Uterus (tissue), 2 donors: ENCODE data around the gene LRP1B.

Source experiments
- POLR2A ChIP-seq, 2 donors: fragments of 450-650 bp; IDR thresholded peaks; one replicate each; pipeline ENCODE4 v1.6.1; 2016; ENCODE audit warnings: antibody characterized with exemption in 2 of 2, mild to moderate bottlenecking in 1 of 2, moderate library complexity in 1 of 2
- TF ChIP-seq, protein P1 (sequence below), 4 experiments: fragments of 200-600 bp in 2 of 4; fragments of 450-650 bp in 2 of 4; sonication (generic) in 2 of 4; IDR thresholded peaks; one replicate each; pipeline ENCODE4 v1.5.1; 2016 to 2019; ENCODE audit warnings: antibody characterized with exemption in 4 of 4, mild to moderate bottlenecking in 2 of 4, moderate library complexity in 1 of 4

DNA sequence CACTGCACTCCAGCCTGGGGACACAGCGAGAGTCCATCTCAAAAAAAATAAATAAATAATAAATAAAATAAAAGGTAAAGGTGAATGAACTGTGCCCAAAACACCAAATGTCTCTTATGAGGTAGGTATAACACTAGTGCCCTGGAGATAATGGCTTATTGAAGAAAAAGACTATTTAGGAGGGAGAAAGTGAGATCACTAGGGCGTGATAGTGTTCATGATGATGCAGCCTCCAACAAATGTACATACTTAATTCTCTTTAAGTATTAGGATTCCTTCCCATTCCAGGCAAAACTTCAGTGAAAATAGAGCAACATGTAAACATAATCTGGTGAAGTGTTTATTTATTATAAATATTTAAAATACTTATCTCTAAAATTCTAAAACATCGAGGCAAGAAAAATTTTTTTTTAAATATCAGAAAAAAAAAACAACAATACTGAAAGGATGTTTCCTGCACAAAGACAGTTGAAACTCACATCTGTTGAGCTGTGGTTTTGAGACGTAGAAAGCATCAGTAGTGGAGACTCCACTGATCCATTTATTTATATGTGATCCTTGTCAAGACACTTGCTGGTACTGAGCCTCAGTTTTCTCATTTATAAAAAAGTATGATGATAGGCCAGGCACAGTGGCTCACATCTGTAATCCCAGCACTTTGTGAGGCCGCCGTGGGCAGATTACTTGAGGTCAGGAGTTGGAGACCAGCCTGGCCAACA lies 183.3 kb downstream of the LRP1B start:
- TF ChIP-seq, protein P1, sequence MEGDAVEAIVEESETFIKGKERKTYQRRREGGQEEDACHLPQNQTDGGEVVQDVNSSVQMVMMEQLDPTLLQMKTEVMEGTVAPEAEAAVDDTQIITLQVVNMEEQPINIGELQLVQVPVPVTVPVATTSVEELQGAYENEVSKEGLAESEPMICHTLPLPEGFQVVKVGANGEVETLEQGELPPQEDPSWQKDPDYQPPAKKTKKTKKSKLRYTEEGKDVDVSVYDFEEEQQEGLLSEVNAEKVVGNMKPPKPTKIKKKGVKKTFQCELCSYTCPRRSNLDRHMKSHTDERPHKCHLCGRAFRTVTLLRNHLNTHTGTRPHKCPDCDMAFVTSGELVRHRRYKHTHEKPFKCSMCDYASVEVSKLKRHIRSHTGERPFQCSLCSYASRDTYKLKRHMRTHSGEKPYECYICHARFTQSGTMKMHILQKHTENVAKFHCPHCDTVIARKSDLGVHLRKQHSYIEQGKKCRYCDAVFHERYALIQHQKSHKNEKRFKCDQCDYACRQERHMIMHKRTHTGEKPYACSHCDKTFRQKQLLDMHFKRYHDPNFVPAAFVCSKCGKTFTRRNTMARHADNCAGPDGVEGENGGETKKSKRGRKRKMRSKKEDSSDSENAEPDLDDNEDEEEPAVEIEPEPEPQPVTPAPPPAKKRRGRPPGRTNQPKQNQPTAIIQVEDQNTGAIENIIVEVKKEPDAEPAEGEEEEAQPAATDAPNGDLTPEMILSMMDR (IDR thresholded peaks at IDR 0.05): no peak
- no peak for TF ChIP-seq POLR2A (IDR thresholded peaks at IDR 0.05)
